ENCODE results near the gene PIK3IP1.

The PIK3IP1 gene

DNA sequence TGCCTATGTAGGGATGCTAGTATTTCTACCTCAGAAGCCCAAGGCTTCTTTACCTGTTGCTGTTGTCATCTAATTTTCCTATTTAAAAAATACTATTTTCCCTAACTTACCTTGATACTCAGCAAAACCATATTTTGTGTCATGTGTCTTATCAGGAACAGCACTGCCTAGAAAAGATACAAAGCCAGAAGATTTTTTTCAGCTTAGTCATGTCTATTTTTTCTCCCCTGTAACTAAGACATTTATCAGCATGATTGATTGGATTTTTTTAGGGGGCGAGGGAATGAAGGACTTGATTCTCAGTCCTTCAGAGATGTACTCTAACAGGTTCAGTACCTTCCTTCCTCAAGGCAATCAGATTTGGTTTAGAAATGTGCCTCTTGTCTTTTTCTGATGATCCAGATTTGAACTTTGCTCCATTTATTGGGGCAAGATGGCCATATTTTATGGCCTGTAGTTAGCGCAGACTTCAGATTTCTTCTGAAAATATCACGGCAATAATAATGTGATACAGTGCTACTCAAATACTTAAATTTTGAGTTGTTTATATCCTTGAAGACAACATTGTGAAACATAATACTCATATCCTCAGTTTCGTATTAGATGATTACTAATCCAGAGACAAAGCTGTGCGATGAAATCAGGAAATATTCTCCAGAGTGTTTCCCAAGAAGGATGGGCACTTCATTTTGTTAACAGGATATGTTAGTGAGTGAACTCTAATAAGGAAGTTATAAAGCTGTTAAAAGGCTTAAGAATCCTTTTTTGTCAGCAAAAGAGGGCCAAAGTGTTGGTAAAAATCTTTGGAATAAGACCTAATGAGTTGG lies 3.8 kb upstream of the PIK3IP1 start:
- no peak for TF ChIP-seq CTCF (conservative IDR thresholded peaks at IDR 0.05; ENCODE audit: low read depth)
- no peak for DNase-seq (ENCODE audit: low spot score)
- ChIA-PET CTCF (interaction anchor here (0.6 to 1.2 kb wide), 3 partner anchors 17 to 209 kb away, joined by 3 to 6 read pairs (median 6); no protein-coding TSS in a partner anchor), POLR2A (ENCODE audit: low non-redundant PET) (no interaction called here)
- no peak overlapping the region for H3K27ac ChIP-seq

DNA sequence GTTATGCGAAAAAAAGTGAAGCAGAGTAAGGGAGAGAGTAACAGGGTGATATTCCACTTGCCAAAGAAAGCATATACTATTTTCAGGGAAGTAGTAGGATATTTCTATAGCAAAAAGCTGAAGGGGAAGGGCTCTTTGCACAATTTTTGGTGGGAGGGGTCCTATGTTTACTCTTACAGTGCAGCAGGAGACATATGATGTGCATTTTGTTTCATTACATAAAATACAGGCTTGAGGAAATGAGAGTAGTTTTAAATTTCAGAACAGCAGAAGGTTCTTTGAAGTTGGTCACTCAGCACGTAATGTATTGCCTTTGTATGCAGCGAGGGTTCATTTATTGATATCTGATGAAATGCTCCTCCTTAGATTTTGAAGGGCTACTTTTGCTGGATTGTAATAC lies 3.1 kb upstream of the PIK3IP1 start:
- ChIA-PET POLR2A (ENCODE audit: low non-redundant PET) (no interaction called here), CTCF (interaction anchor here (1.2 kb wide), 1 partner anchor 18 kb away, joined by 6 read pairs; no protein-coding TSS in a partner anchor)
- no peak for DNase-seq (ENCODE audit: low spot score)
- H3K27ac ChIP-seq: no peak overlapping the region
- no peak for TF ChIP-seq CTCF (conservative IDR thresholded peaks at IDR 0.05; ENCODE audit: low read depth)

- ChIA-PET CTCF (interaction anchor here (1.0 kb wide), 1 partner anchor 21 kb away, joined by 3 read pairs; no protein-coding TSS in a partner anchor), POLR2A (ENCODE audit: low non-redundant PET) (interaction anchor here (1.4 kb wide), 1 partner anchor 43 kb away, joined by 4 read pairs; no protein-coding TSS in a partner anchor)
- TF ChIP-seq CTCF (conservative IDR thresholded peaks at IDR 0.05; ENCODE audit: low read depth): no peak
- DNase-seq (ENCODE audit: low spot score): no peak
- peak overlapping the region; percentile 85 for H3K27ac ChIP-seq
These were observed 630 bp downstream of the PIK3IP1 start for GRCh38 chr22:31291481-31292235.

GRCh38 chr22:31290494-31291471 lies 1.5 kb downstream of the PIK3IP1 start:
- TF ChIP-seq CTCF (conservative IDR thresholded peaks at IDR 0.05; ENCODE audit: low read depth): no peak
- ChIA-PET POLR2A (ENCODE audit: low non-redundant PET) (no interaction called here), CTCF (no interaction called here)
- peak; percentile 90 for DNase-seq (ENCODE audit: low spot score)
- H3K27ac ChIP-seq: peak overlapping the region; percentile 85

DNA sequence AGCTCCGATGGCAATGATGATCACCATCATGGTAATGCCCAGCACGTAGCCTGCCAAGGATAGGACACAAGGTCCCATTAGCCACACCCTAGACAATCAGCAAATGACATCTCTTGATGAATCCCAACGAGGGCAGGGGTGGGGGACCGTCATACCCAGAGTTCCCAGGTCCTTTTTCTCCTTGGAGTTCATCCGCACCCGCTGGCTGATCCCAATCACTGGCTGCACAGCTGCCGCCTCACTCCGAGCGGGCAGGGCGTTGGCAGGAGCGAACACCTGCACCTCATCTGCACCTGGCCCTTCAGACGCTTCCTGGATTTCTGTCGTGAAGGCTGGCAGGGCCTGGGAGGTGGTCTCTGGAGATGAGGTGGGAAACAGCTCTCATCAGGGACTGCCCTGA lies 2.9 kb downstream of the PIK3IP1 start:
- no peak for DNase-seq (ENCODE audit: low spot score)
- no peak for TF ChIP-seq CTCF (conservative IDR thresholded peaks at IDR 0.05; ENCODE audit: low read depth)
- POLR2A ChIA-PET (ENCODE audit: low non-redundant PET): no interaction called here
- peak overlapping the region; percentile 85 for H3K27ac ChIP-seq
- CTCF ChIA-PET: no interaction called here

Data from RWPE1 (cell line).